GM10248 (cell line): ENCODE data around the gene PLPP2.

Experiments
- CTCF ChIA-PET: fragments of 300-600 bp; sonication (Branson Sonifier 250); formaldehyde crosslinking; extraction: SDS; loops from one replicate; lab custom pipeline; 2021; ENCODE audit warnings: antibody characterized with exemption; lab: Yijun Ruan, JAX
- POLR2A ChIA-PET: fragments of 350-650 bp; sonication (Branson Sonifier 250); formaldehyde crosslinking; extraction: SDS; loops from one replicate; lab custom pipeline; 2020; ENCODE audit warnings: antibody characterized with exemption; lab: Yijun Ruan, JAX
- DNase-seq: peaks from one replicate; pipeline ENCODE4 v3.0.0; 2012; ENCODE audit errors: extremely low spot score
- CTCF ChIP-seq: IDR thresholded peaks from 2 replicates; pipeline ENCODE4 v1.5.1; 2012; ENCODE audit warnings: mild to moderate bottlenecking, low read depth; ENCODE audit errors: extremely low read depth, missing control alignments, control extremely low read depth

Gene PLPP2

GRCh38 chr19:281156-281853, 9.9 kb downstream of the PLPP2 start:
- DNase-seq: no peak
- ChIA-PET POLR2A (no interaction called here), CTCF (no interaction called here)
- no peak for TF ChIP-seq CTCF

GRCh38 chr19:280541-281009, 10.6 kb downstream of the PLPP2 start:
- ChIA-PET CTCF (no interaction called here), POLR2A (no interaction called here)
- TF ChIP-seq CTCF: no peak

GRCh38 chr19:279656-280055, 11.5 kb downstream of the PLPP2 start:
- no peak for DNase-seq
- POLR2A ChIA-PET: no interaction called here
- CTCF ChIA-PET: interaction anchor here (2.0 kb wide), 1 partner anchor 32 kb away, joined by 7 read pairs; no protein-coding TSS in a partner anchor
- TF ChIP-seq CTCF: no peak

More at GRCh38 chr19:280541-281009, 10.6 kb downstream of the PLPP2 start:
- no peak for DNase-seq

GRCh38 chr19:279231-279630, 12.0 kb downstream of the PLPP2 start:
- POLR2A ChIA-PET: no interaction called here
- no peak for DNase-seq
- no peak for TF ChIP-seq CTCF
- CTCF ChIA-PET: interaction anchor here (1.4 to 2.0 kb wide), 2 partner anchors 12 to 32 kb away, joined by 3 to 7 read pairs; no protein-coding TSS in a partner anchor

GRCh38 chr19:277581-278165, 13.5 kb downstream of the PLPP2 start:
- no peak for DNase-seq
- no peak for TF ChIP-seq CTCF
- ChIA-PET CTCF (interaction anchor here (1.3 to 1.4 kb wide), 2 partner anchors 10 to 11 kb away, joined by 3 to 4 read pairs; no protein-coding TSS in a partner anchor), POLR2A (no interaction called here)

GRCh38 chr19:277131-277530, 14.1 kb downstream of the PLPP2 start:
- POLR2A ChIA-PET: no interaction called here
- DNase-seq: no peak
- TF ChIP-seq CTCF: no peak
- CTCF ChIA-PET: interaction anchor here (1.1 to 1.3 kb wide), 2 partner anchors 10 to 11 kb away, joined by 3 to 4 read pairs; no protein-coding TSS in a partner anchor
